H9 (cell line): ENCODE data around the gene KCNJ11. TPM values are rescaled to one million over a fixed set of nuclear protein-coding genes. Genes with fewer than 3 reads are reported as not detected.

Source experiments
- DNase-seq: peaks from one replicate; pipeline ENCODE4 v3.0.0-alpha.2; 2017
- H2AFZ ChIP-seq: one replicate; pipeline ENCODE4 v1.6.1; 2013; ENCODE audit warnings: mild to moderate bottlenecking, low read length, control low read depth, moderate library complexity
- H2AK5ac ChIP-seq: 2 replicates; pipeline ENCODE4 v1.6.1; 2013; ENCODE audit warnings: low read length, control low read depth, mixed read lengths; ENCODE audit not compliant: insufficient read length
- H2BK120ac ChIP-seq: one replicate; pipeline ENCODE4 v1.6.1; 2013; ENCODE audit warnings: low read depth, mild to moderate bottlenecking, low read length, control low read depth, inconsistent platforms; ENCODE audit not compliant: poor library complexity, severe bottlenecking
- H2BK12ac ChIP-seq: 2 replicates; pipeline ENCODE4 v1.6.1; 2013; ENCODE audit warnings: low read length, control low read depth, mixed read lengths, low read depth; ENCODE audit not compliant: insufficient read length
- H2BK15ac ChIP-seq: 2 replicates; pipeline ENCODE4 v1.6.1; 2013; ENCODE audit warnings: low read depth, low read length, control low read depth
- H2BK20ac ChIP-seq: one replicate; pipeline ENCODE4 v1.6.1; 2013; ENCODE audit warnings: low read depth, mild to moderate bottlenecking, low read length, control low read depth, inconsistent platforms; ENCODE audit not compliant: poor library complexity, severe bottlenecking
- H2BK5ac ChIP-seq: 2 replicates; pipeline ENCODE4 v1.6.1; 2013; ENCODE audit warnings: low read length, control low read depth, mixed read lengths; ENCODE audit not compliant: insufficient read length
- H3K14ac ChIP-seq: 2 replicates; pipeline ENCODE4 v1.6.1; 2013; ENCODE audit warnings: low read length, control low read depth; ENCODE audit not compliant: insufficient read depth
- H3K18ac ChIP-seq: 2 replicates; pipeline ENCODE4 v1.6.1; 2013; ENCODE audit warnings: low read depth, mild to moderate bottlenecking, mixed read lengths, low read length, control low read depth; ENCODE audit not compliant: insufficient read length
- H3K23ac ChIP-seq: 2 replicates; pipeline ENCODE4 v1.6.1; 2013; ENCODE audit warnings: low read length, control low read depth, mixed read lengths, low read depth; ENCODE audit not compliant: insufficient read length
- H3K23me2 ChIP-seq: 2 replicates; pipeline ENCODE4 v1.6.1; 2013; ENCODE audit warnings: low read depth, mild to moderate bottlenecking, mixed read lengths, low read length, control low read depth; ENCODE audit not compliant: insufficient read length, poor library complexity, severe bottlenecking
- H3K27ac ChIP-seq: 2 replicates; pipeline ENCODE4 v1.5.1; 2013; ENCODE audit warnings: low read length, control low read depth, mixed read lengths, low read depth; ENCODE audit not compliant: insufficient read length
- H3K27me3 ChIP-seq: 2 replicates; pipeline ENCODE4 v1.6.1; 2013; ENCODE audit warnings: low read length, control low read depth, inconsistent platforms; ENCODE audit not compliant: insufficient read depth
- H3K4ac ChIP-seq: 2 replicates; pipeline ENCODE4 v1.6.1; 2013; ENCODE audit warnings: low read depth, mild to moderate bottlenecking, control low read depth, inconsistent platforms, low read length, moderate library complexity
- H3K4me1 ChIP-seq: 2 replicates; pipeline ENCODE4 v1.6.1; 2013; ENCODE audit warnings: low read length, control low read depth, inconsistent platforms; ENCODE audit not compliant: insufficient read depth
- H3K4me2 ChIP-seq: 2 replicates; pipeline ENCODE4 v1.6.1; 2013; ENCODE audit warnings: low read length, control low read depth, mixed read lengths; ENCODE audit not compliant: insufficient read length, insufficient read depth
- H3K56ac ChIP-seq: 2 replicates; pipeline ENCODE4 v1.6.1; 2013; ENCODE audit warnings: low read depth, mild to moderate bottlenecking, mixed read lengths, low read length, control low read depth; ENCODE audit not compliant: insufficient read length
- H3K79me1 ChIP-seq: 2 replicates; pipeline ENCODE4 v1.6.1; 2013; ENCODE audit warnings: low read depth, mild to moderate bottlenecking, moderate library complexity, low read length, control low read depth, inconsistent platforms; ENCODE audit not compliant: insufficient read depth, poor library complexity, severe bottlenecking
- H3K79me2 ChIP-seq: 2 replicates; pipeline ENCODE4 v1.6.1; 2013; ENCODE audit warnings: low read length, control low read depth, inconsistent platforms; ENCODE audit not compliant: insufficient read depth
- H3K9ac ChIP-seq: 2 replicates; pipeline ENCODE4 v1.6.1; 2013; ENCODE audit warnings: low read length, control low read depth, mixed read lengths; ENCODE audit not compliant: insufficient read length; ENCODE audit errors: extremely low read depth
- H3K9me3 ChIP-seq: one replicate; pipeline ENCODE4 v1.6.1; 2013; ENCODE audit warnings: low read depth, low read length, inconsistent platforms; ENCODE audit not compliant: control insufficient read depth
- H3T11ph ChIP-seq: one replicate; pipeline ENCODE4 v1.6.1; 2013; ENCODE audit warnings: mild to moderate bottlenecking, low read length, control low read depth, inconsistent platforms
- H4K20me1 ChIP-seq: one replicate; pipeline ENCODE4 v1.6.1; 2013; ENCODE audit not compliant: control insufficient read depth, insufficient read length, insufficient read depth
- H4K5ac ChIP-seq: 2 replicates; pipeline ENCODE4 v1.6.1; 2013; ENCODE audit warnings: low read depth, mild to moderate bottlenecking, mixed read lengths, low read length, control low read depth; ENCODE audit not compliant: insufficient read length
- H4K8ac ChIP-seq: replicated peaks from 2 replicates; pipeline ENCODE4 v1.6.1; 2013; ENCODE audit warnings: low read length, control low read depth, mixed read lengths, low read depth; ENCODE audit not compliant: insufficient read length
- H4K91ac ChIP-seq: 2 replicates; pipeline ENCODE4 v1.6.1; 2013; ENCODE audit warnings: low read depth, mild to moderate bottlenecking, moderate library complexity, mixed read lengths, low read length, control low read depth; ENCODE audit not compliant: insufficient read length
- H3K27ac Mint-ChIP-seq, 3 experiments: 2 replicates in 2 of 3; 3 replicates in 1 of 3; pipeline ENCODE4 v1.8.0; 2020 to 2021; ENCODE audit warnings: mixed read lengths in 3 of 3, mild to moderate bottlenecking in 1 of 3, moderate library complexity in 1 of 3
- H3K27me3 Mint-ChIP-seq: 2 replicates; pipeline ENCODE4 v1.8.0; 2021; ENCODE audit warnings: low read depth, mild to moderate bottlenecking, moderate library complexity, mixed read lengths
- H3K36me3 Mint-ChIP-seq, 3 experiments: 2 replicates in 2 of 3; 3 replicates in 1 of 3; pipeline ENCODE4 v1.8.0; 2020 to 2021; ENCODE audit warnings: low read depth in 3 of 3, mixed read lengths in 3 of 3; ENCODE audit not compliant: insufficient read depth in 1 of 3
- H3K4me1 Mint-ChIP-seq, 2 experiments: 2 replicates each; pipeline ENCODE4 v1.8.0; 2020; ENCODE audit warnings: mixed read lengths in 2 of 2
- H3K4me3 Mint-ChIP-seq, 2 experiments: 2 replicates in 1 of 2; 3 replicates in 1 of 2; pipeline ENCODE4 v1.8.0; 2020 to 2021; ENCODE audit warnings: mild to moderate bottlenecking in 2 of 2, mixed read lengths in 2 of 2, moderate library complexity in 1 of 2
- H3K9me3 Mint-ChIP-seq, 2 experiments: 2 replicates in 1 of 2; 3 replicates in 1 of 2; pipeline ENCODE4 v1.8.0; 2020; ENCODE audit warnings: mild to moderate bottlenecking in 2 of 2, mixed read lengths in 2 of 2, moderate library complexity in 1 of 2
- WGBS: extraction: QIAGEN DNeasy Blood & Tissue Kit; methylation state at CpG from one replicate; pipeline ENCODE4 v1.1.7; 2013; ENCODE audit warnings: missing lambda C conversion rate, low lambda C conversion rate, mixed read lengths; ENCODE audit not compliant: insufficient read length; ENCODE audit errors: extremely low coverage; 5-methylcytosine and 5-hydroxymethylcytosine counted together
- total RNA-seq: library from RNA; stranded (reverse); gene quantifications from 2 replicates; pipeline ENCODE4 v1.2.1, GENCODE V29; 2021
- TF ChIP-seq, protein P1 (sequence below): fragments of 200-600 bp; sonication (generic); conservative IDR thresholded peaks from 3 replicates; pipeline ENCODE4 v1.8.0; 2021; ENCODE audit warnings: antibody characterized with exemption, mild to moderate bottlenecking

The KCNJ11 gene
- total RNA-seq, 1 experiment from 2014 or later = 2.3 TPM

DNA sequence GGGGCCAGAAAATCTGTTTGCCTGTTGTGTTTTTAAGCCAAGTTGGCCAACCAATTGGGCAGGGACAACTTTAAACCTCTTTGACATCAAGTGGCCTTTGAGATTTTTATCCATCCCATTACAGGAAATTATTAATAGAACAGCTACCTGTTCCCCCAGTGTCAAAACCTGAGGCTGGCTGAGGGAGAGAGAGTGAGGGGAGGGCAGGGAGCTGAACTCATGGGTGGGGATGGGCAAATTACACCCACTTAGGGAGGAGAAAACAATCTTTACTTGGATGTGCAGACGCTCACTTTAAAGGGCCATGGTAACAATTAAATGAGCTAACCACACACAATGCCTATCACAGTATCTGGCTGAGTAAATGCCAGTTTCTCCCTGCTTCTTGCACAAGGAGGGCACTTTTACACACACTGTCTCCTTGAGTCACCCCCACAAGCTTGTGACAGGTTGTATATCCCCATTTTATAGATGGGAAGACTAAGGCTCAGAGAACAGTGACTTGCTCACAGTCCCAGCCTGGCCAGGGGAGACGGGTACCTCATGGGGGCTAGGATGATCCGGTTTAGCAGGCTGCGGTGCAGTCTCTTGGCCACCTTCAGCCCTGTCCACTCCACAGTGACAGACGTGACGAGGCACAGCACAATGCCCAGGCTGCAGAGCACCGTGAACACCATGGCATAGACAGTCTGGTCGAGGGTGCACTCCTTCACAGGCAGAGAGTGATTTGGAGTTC is 17.8 kb upstream of the KCNJ11 start:
- Mint-ChIP-seq H3K36me3 (no peaks in the 10 kb centered on the region), H3K9me3 (peaks cover 0 to 4% of the 10 kb centered on the region in 2 experiments; a peak in 1 of 5 replicates), H3K27ac (no peak overlapping the region; a peak in 1 of 7 replicates), H3K4me1 (peaks cover 0 to 10% of the 10 kb centered on the region in 2 experiments; a peak in 1 of 4 replicates), H3K27me3 (peaks cover 16% of the 10 kb centered on the region), H3K4me3 (no peak overlapping the region)
- H2AFZ ChIP-seq = no peak overlapping the region
- H4K8ac ChIP-seq = no peak overlapping the region
- no peak overlapping the region for H3K23ac ChIP-seq
- H3K14ac ChIP-seq = no peak overlapping the region
- H2BK20ac ChIP-seq = no peak overlapping the region
- H2BK12ac ChIP-seq = no peak overlapping the region
- H3K27ac ChIP-seq = no peak overlapping the region
- no peak overlapping the region for H2BK15ac ChIP-seq
- H3K4me1 ChIP-seq = no peaks in the 10 kb centered on the region
- DNase-seq = no peak
- no peak overlapping the region for H2BK5ac ChIP-seq
- H3K79me2 ChIP-seq = no peaks in the 10 kb centered on the region
- H4K91ac ChIP-seq = no peak overlapping the region
- no peak overlapping the region for H3K56ac ChIP-seq
- no peak overlapping the region for H4K5ac ChIP-seq
- H3K79me1 ChIP-seq = no peaks in the 10 kb centered on the region
- no peaks in the 10 kb centered on the region for H3K27me3 ChIP-seq
- H3T11ph ChIP-seq = no peak overlapping the region
- H3K4ac ChIP-seq = no peak overlapping the region
- no peaks in the 10 kb centered on the region for H4K20me1 ChIP-seq
- no peaks in the 10 kb centered on the region for H3K23me2 ChIP-seq
- TF ChIP-seq, protein P1, sequence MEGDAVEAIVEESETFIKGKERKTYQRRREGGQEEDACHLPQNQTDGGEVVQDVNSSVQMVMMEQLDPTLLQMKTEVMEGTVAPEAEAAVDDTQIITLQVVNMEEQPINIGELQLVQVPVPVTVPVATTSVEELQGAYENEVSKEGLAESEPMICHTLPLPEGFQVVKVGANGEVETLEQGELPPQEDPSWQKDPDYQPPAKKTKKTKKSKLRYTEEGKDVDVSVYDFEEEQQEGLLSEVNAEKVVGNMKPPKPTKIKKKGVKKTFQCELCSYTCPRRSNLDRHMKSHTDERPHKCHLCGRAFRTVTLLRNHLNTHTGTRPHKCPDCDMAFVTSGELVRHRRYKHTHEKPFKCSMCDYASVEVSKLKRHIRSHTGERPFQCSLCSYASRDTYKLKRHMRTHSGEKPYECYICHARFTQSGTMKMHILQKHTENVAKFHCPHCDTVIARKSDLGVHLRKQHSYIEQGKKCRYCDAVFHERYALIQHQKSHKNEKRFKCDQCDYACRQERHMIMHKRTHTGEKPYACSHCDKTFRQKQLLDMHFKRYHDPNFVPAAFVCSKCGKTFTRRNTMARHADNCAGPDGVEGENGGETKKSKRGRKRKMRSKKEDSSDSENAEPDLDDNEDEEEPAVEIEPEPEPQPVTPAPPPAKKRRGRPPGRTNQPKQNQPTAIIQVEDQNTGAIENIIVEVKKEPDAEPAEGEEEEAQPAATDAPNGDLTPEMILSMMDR = no peak
- WGBS = no CpG with 5 or more reads among the region's 8 CpGs
- no peak overlapping the region for H3K4me2 ChIP-seq
- no peak overlapping the region for H3K9ac ChIP-seq
- H3K18ac ChIP-seq = no peak overlapping the region
- no peak overlapping the region for H2AK5ac ChIP-seq
- H2BK120ac ChIP-seq = no peak overlapping the region
- H3K9me3 ChIP-seq = no peaks in the 10 kb centered on the region
